Activated T-cell treated with anti-CD3 and anti-CD28 coated beads for 4 hours (primary cell): ENCODE results near the gene B3GNT4.
"Not testable (repeated sequence)": the region's sequence is repeated elsewhere in the genome, so short reads cannot be mapped to it uniquely, and the experiment has no call there.

Source experiments
- DNase-seq: peaks from one replicate; pipeline ENCODE4 v3.0.0-alpha.2; 2020

B3GNT4 gene

DNA sequence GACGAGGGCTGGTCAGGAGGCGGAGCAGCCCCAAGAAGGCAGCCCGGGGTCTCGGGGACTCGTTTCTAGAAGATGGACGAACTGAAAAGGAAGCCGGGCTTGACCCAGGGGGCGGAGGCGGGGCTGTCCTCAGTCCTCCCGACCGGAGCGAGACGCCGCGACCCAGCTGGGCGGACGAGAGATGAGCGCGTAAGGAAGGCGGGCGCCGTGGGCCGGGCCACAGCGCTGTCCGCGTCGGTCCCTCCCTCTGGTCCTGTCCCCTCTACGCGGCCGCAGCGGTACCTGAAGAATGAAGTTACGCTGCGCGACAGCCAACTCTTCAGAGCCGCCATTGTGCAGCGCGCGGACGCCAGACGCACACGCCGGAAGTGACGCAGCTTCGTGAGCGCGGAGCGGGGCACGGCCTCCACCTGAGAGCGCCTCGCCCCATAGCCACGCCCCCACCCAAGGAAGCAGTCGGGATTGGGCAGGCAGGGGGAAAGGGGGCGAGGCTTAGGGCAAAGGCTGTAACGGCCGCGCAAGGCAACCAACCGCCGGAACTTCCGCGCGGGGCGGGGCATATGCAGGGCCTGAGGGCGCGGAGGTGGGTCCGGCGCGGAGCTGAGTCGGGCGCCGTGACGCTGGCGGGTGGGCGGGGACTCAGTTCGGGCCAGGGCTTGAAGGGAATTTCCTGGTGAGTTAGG lies 22.3 kb downstream of the B3GNT4 start, which contains the start of gene DIABLO:
TSS of gene DIABLO (minus strand) at position 370 of the 683 bp plus-strand sequence. CDS start at position 332, 38 bp downstream.
- DNase-seq, result peak; percentile 99

GRCh38 chr12:122226366-122227125 lies 23.0 kb downstream of the B3GNT4 start:
- DNase-seq, result no peak

- no peak for DNase-seq
These were observed 23.8 kb downstream of the B3GNT4 start for GRCh38 chr12:122227341-122227740.

- DNase-seq, result no peak
These were observed 24.6 kb downstream of the B3GNT4 start for GRCh38 chr12:122228092-122228491.

GRCh38 chr12:122230798-122231197 lies 27.3 kb downstream of the B3GNT4 start:
- DNase-seq, result no peak

GRCh38 chr12:122232691-122233090 lies 29.2 kb downstream of the B3GNT4 start:
- no peak for DNase-seq

GRCh38 chr12:122235741-122236140 lies 32.2 kb downstream of the B3GNT4 start:
- no peak for DNase-seq

DNA sequence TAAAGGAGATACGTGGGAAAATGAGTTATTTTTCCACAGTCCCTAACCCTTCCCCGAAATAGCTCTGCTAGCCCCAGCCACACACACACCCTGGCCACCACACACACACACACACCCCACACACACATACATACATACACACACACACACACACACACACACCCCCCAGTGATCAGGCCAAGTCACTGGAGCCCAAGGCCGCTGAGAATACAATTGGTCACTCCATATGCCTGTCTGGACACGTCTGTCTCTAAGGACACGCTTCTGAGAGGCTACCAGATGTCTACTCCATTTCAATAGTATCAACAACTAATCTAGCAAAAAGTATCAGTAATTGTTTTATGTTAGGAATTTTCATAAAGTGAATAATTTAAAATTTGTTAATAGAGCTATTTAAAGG lies 35.4 kb downstream of the B3GNT4 start:
- DNase-seq, result no peak

GRCh38 chr12:122243965-122244364 lies 40.5 kb downstream of the B3GNT4 start:
- DNase-seq, result no peak

DNA sequence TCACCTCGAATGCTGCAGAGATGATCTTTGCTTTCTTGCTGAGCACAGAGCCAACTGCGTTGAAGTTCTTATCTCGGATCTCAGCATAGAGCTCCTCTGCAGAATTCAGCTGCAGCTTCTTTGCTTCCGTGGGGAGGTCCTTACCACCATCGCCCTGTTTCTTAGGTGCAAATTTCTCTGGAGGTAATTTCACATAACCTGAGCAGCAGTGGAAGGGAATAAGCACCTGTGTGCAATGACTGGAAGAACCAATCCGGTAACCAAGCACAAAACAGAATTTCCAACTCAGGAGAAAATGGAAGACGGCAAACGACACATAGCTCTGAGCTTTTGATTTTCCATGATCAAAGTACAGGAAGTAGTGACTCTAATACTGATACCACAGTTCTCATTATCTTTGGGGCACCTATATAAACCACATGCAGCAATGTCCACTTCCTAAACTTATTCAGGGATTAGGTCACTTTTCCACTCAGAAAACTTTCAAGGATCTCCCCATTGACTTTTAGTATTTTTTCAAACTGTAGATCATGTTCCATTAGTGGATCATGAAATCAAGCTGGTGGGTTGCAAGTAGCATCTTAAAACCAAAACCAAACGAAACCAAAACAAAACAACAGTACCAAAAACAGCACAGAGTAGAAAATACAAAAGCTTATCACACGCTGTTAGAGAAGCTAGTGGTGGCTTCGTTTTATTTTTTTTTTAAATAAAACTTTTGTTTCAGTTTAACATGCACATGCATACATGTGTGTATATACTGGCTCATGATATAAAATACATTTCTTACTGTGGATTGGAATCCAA lies 41.3 kb downstream of the B3GNT4 start:
- DNase-seq, result no peak

GRCh38 chr12:122245553-122245952 lies 42.0 kb downstream of the B3GNT4 start:
- no peak for DNase-seq

DNA sequence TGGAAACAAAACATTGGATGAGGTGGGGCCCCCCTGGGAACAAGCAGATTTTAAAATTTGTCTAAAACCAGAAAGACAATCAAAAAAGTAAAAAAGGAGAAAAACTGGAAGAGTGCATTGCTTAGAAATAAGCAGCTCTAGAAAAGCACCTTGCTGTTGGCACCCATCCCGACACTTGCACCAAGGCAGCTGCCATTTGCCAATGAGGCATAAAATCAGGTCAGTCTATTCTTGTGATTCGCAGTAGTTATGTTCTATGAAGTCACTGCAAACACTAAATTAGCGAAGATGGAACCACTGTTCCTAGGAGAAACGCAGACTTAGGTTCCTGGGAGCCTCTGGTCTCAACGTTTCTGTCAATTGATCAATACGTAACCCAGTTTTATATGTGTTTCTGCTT lies 46.5 kb downstream of the B3GNT4 start:
- DNase-seq, result no peak

DNA sequence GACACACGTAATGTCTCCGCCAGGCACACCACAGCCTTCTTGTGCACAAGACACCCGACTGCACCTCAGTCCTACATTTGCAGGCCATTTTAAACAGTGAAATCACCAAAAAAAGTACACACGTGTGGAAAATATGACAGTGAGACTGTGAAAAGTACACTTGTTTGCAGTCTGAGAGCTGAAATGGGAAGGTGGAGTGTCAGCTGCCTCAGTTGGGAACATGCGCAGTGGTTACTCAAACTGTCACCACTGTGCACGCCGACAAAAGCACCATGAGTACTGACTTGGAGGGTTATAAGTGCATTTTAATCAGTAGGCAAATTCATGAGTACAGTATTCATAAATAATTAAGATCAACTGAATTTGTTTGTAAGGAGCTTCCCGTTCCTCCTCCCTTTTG lies 47.0 kb downstream of the B3GNT4 start:
- no peak for DNase-seq

DNA sequence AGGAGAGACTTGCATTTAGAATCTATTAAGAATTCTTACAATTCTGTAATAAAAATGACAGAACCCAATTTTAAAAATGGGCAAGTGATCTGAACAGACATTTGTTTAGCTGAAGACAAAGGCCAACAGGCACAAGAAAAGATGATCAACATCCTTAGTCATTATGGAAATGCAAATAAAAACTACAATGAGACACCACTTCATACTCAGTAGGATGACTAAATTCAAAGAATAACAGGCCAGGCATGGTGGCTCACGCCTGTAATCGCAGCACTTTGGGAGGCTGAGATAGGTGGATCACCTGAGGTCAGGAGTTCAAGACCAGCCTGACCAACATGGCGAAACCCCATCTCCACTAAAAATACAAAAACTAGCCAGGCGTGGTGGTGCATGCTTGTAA lies 55.0 kb downstream of the B3GNT4 start:
- DNase-seq, result not testable (repeated sequence)
